KBM-7 (cell line): Measurements from ENCODE around the gene CCNJ.
"Not testable (repeated sequence)": the region's sequence is repeated elsewhere in the genome, so short reads cannot be mapped to it uniquely, and the experiment has no call there.

Experiments
- DNase-seq: peaks from one replicate; pipeline ENCODE4 v3.0.0-alpha.2; 2015
- in situ Hi-C: fragments of 300-500 bp; cut with MboI; formaldehyde crosslinking; loops from 2 replicates; pipeline ENCODE4 v1.14.3; 2020; ENCODE audit warnings: low sequenced_read_pairs, low pct_unique_long_range_greater_than_20kb, mixed read lengths

The CCNJ gene

DNA sequence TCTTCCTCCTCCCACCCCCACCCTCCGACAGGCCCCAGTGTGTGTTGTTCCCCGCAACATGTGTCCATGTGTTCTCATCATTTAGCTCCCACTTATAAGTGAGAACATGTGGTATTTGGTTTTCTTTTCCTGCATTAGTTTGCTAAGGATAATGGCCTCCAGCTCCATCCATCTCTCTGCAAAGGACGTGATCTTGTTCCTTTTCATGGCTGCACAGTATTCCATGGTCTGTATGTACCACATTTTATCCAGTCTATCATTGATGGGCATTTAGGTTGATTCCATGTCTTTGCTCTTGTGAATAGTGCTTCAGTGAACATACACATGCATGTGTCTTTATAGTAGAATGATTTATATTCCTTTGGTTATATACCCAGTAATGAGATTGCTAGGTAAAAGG is 4.5 kb downstream of the CCNJ start:
- DNase-seq, in situ Hi-C loops: not testable (repeated sequence)

DNA sequence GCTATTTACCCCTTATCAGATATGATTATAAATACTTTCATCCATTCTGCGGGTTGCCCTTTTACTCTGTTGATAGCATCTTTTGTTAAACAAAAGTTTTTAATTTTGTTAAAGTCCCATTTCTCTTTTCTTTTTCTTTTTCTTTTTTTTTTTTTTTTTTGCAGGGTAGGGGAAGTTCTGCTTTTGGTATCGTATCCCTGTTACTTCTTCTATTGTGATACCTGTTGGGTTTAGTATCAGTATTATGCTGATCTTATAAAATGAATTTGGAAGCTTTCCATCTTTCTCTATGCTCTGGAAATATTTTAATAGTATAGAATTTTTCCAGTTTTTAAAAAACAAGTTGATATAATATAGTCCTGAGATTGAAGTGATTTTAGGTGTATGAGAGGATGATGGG is 6.0 kb downstream of the CCNJ start:
- in situ Hi-C loops, result no loop called here
- no peak for DNase-seq

DNA sequence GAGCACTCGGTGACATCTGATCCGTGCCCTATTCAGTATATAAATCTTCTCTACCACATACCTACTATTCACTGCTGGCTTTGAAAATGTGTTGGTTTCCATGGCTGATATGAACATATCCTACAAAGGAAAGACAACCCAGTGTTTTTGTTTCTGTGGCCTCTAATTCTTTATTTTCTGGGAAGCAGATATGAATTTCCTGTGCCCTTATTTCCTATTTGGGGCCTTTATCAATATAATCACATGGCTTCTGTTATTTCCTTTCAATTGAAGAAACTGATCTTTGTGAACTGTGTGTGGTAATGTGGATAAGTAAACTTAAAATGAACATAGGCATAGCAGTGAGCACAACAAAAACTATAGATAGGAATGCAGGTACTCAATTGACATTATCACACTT is 10.6 kb downstream of the CCNJ start:
- no peak for DNase-seq
- in situ Hi-C loops, result no loop called here

DNA sequence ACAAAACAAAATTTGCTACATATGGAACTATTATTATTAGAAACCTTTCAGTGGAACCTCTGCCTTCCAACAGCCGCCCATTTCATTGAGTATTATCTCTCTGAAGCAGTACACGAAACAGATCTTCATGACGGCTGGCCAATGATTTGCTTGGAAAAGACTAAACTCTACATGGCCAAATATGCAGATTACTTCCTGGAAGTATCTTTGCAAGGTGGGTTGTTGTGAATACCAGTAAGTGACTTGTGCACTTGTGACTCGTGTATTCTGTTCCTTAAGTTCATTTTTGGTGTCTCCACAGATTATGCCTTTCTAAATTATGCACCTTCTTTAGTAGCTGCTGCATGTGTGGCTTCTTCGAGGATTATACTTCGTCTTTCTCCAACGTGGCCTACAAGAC is 13.4 kb downstream of the CCNJ start:
- in situ Hi-C loops, result no loop called here
- no peak for DNase-seq

DNA sequence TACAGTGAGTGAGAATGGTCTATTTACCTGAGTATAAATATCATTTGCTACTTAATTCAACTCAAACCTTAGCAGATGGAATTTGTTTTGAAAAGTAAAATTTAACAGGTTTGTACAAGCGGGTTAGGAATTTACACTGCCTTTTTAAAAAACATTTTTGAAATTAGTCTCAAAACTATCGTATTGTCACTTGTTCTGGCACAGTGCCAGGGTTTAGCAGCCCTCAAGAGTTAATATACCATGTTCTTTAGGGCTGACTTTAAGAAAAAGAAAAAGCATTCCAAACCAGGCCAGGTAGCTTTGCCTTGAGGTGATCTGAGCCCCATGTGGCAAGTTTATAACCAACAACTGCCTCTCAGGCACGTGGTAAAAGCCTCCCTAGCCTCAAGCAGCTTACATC is 17.8 kb downstream of the CCNJ start:
- in situ Hi-C loops, result no loop called here
- no peak for DNase-seq

DNA sequence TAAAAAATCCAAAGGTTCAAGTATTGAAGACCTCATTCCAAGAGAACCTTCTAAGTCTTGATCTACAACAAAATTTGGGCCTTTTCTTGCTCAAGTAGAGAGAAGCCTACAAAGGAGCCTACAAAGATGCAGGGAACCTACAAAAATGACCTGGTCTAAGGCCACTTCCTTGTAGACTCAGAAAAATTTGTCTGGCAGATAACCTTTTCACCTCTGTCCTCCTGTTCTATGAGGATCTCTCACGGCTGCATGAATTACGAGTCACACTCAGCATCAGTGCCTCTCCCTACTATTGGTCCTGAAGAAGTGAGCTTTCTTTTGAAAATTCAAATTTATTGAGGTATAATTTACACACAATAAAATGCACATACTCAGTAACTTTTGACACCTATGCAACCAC is 29.3 kb downstream of the CCNJ start:
- no peak for DNase-seq
- in situ Hi-C loops, result no loop called here

DNA sequence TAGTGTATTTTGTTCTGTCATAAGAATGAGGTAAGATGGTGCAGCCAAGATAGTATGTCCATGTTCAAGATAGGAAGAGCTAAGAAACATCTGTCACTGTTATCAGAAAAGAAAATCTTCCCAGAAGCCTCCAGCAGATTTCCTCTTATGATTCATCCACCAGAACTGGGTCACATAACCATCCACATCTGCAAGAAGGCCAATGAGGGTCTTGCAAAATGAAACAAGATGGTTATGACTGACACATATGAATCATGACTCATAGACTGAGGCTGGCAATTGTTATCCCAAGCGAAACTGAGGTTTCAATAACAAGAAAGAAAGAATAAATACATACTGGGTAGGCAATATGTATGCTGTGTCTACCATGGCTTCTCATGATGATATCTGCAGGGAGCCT is 30.3 kb downstream of the CCNJ start:
- DNase-seq, result peak; percentile 49
- in situ Hi-C loops, result no loop called here

DNA sequence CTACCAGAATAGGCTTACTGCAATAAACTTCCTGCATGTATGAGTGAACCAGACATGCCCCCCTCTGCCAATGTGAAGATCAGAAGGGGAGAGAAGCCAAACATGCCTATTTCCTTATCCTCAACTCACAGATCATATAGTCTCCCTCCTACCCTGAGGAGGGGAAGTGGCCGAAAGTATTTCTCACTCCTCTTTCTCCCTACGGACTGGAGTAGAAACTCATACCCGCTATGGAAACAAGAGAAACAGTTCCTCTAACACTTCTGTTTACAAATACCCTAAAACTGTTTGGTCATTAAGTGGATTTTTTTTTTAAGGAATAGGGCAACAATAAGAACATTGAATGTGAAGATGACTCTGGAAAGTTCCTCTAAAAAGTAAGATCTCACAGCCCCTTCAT is 31.4 kb downstream of the CCNJ start:
- no peak for DNase-seq
- in situ Hi-C loops, result no loop called here

DNA sequence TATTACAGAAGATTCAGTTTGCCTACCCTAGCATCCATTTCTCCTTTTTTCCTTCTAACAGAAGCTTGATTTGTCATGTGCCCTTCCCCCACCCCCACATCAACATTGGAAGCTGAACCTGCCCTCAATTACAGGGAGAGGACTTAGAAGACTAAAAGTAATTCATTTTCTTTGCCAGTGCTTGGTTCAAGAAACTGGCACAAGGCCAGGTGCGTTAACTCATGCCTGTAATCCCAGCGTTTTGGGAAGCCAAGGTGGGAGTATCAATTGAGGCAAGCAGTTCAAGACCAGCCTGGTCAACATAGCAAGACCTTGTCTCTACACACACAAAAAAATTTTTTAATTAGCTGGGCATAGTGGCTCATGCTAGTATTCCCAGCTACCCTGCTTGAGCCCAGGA is 32.6 kb downstream of the CCNJ start:
- in situ Hi-C loops, result no loop called here
- no peak for DNase-seq

DNA sequence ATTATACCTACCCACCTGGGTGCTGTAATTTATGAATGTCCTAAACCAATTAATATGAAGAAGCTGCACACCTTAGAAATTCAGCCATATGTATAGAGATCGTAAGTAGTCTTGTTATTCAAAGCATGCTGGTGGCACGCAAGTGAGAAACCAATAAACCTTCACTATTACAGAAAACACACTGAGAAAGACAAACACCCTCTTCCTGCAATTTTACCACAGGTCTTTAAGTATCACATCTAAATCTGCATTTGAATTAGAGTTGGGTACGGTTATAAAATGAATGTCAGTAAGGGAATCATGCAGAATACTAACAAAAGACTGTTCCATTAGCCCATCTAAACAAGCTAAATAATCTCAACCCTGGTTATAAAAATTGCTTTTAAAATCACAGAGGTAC is 33.8 kb downstream of the CCNJ start:
- DNase-seq, result no peak
- in situ Hi-C loops, result no loop called here

DNA sequence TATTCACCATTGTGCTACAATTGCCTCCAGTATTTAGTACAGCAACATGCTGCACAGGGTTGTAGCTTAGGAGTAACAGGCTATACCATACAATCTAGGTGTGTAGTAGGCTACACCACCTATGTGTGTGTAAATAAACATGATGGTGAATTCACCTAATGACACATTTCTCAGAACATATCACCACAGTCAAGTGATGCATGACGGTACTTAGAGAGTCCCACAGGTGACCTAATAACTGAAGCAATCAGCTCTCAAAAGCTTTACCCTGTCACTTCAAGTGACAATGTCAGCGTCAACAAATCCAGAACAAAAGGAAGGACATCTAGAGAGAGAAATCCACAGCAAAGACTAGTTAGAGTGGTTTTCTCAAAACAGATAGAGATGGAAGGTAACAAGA is 38.8 kb downstream of the CCNJ start:
- no peak for DNase-seq
- in situ Hi-C loops, result no loop called here

DNA sequence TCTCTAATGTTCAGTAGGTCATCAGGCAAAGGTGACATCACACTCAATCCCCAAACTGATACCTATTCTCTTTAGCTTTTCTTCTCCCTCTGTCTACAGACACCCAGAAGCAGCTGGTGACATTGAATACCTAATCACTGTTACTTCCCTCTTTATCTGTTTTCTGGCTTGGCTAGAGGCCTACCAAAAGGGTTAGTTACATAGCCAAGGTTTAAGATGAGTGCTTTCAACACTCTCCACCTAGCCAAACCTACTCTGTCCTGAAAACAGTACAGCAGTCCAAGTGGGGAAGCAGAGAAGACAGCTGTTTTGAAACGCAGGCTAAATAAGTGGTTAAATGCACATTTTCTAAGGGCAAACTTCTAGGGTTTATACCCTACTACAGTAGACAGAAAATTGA is 39.4 kb downstream of the CCNJ start:
- in situ Hi-C loops, result no loop called here

DNA sequence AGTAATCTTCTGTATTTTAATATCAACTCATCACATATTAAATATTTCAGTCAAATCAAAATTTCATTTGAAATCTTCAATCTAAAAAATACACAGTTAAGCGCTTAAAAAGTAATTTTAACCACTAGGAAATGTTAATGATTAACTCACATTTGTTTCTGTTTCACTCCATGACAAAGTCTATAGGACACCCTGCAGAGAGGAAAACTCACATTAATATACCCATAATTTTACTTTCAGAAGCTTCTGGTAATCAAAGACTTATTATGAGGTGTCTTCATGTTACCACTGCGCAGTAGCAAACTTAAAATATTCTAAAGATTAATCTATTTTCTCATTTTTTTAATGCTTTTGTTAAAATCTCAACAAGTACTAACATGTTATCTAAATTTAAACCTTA is 45.7 kb downstream of the CCNJ start:
- no peak for DNase-seq
- in situ Hi-C loops, result no loop called here

More for the DNA sequence above, 39.4 kb downstream of the CCNJ start:
- DNase-seq, result no peak

DNA sequence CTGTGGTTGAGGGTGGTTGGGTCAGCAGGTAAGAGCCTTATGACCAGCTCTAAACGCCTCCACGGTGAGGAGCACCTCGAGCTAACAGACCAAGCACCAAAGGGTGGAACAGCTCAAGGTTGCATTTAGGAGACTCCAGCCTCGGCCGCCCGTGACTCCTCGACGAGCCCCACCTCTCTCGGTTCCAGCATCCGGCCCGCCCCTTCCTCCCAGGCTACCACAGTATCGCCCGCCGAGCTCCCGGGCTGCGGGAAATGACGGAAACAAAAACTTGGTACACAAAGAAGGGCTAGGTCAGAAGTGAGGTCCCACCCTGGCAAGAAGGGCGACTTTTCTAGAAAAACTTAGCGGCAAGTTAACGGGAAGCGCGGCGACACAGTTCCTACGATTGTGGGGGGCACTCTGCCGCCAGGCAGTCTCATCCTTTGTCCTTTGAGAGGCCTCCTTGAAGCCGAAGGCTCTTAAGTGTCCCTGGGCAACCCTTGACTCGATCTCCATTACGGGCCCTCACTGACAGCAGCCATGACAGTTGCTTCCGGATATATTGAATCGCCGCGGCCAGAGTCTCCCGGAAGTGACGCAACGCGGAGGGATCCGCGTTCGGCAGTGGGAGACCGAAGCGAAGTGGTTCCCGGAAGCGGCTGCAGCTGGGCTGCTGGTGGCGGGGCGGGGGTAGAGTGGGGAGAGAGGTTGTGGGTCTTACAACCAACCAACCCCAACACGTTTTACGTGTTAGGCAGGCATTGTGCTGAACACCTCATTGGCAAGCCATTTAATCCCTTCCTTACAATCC is 46.5 kb downstream of the CCNJ start:
- DNase-seq, result no peak
- in situ Hi-C loops, result no loop called here

DNA sequence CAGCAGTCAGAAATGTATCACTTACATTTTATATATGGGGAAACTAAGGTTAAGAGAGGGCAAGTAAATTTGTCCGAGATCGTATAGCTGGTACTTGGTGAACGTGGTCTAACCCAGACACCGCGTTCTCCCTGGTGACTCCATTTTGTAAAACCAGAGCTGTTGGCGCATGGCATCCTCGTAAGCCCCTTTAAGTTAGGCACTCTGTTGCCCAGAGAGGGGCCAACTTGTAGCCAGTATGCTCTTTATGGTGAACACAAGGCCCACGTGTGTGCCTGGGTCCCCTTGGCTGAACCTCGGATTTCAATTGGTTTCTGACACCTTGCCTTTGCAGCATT is 47.0 kb downstream of the CCNJ start:
- DNase-seq, result no peak
- in situ Hi-C loops, result no loop called here

DNA sequence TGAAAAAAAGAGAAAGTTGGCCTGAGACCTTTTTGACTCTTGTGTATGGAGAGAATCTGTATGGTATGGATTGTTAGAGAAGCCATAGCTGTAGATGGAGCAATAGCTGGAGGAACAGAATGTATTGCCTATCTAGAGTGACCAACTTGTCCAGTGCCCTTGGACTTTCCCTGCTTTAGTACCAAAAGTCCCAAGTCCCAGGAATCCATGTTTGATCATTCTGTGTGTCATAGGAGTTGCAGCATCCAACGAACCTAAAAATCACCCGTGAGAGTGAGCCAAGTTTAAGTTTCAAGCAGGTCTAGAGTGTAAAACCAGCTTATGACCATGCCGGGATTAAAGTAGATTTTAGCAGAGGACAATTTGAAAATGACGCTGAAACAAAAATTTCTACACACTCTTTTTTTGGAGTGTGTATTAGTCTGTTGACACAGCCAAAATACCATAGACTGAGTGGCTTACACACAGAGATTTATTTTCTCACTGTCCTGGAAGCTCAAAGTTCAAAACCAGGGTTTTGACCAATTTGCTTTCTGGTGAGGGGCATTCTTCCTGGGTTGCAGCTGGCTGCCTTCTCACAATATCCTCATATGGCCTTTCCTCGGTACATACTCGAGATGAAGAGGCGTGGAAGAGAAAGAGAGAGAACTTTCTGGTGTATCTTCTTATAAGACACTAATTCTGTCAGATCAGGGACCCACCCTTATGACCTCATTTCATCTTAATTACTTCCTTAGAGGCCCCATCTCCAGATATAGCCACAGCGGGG is 49.8 kb downstream of the CCNJ start:
- in situ Hi-C loops, result no loop called here
- DNase-seq, result peak; percentile 11

DNA sequence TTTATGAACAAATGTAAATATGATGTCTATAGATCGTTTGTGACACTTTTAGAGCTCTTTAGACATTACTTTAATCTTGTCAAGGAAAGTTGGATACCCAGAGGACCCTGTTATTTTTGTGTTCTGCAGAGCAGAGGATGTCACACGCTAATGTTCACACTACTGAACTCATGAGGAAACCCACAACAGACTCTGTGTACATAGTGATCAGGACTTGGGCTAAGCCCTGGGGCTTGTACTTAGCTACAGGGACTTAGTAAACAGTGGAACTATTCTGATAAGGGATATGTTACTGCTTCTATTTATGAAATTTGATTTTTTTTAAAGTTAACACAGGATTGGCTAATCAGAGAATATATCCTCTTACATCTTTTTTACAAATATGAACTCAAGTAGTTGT is 50.6 kb downstream of the CCNJ start:
- in situ Hi-C loops, result no loop called here
- no peak for DNase-seq

DNA sequence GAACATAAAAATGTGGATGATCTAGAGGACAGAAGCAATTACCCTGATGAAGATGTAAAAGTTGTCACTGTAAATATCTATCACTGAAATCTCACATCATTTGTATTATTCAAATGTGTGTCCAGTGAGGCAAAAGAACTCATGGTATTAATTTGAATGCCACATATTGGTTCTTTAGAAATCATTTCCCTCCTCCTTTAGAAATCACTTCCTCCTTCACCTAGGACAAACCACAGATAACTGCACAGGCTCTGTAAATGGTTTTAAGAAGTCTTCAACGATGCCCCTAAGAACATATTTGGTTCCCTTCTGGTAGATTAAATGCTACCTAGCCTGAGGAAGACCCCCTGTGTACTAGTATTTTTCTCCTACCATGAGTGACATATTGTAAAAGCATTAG is 53.6 kb downstream of the CCNJ start:
- peak; percentile 12 for DNase-seq
- in situ Hi-C loops, result no loop called here

DNA sequence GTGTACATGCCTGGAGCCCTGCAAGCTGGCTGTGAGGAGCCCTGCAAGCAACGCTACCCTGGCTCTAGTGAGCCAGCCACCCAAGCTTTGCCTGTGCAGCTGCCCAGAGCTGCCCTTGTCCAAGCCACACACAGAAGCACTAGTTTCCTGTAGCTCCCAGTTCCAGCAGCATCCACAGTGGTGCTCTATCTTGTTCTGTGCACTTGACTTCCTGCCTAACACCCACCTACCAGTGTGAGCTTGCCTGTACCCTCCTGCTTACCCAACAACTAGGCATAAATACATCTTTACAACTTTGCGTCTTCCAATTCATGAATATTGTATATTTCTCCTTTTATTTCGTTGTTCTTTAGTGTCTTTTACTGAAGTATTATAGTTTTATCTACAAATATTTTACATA is 54.5 kb downstream of the CCNJ start:
- DNase-seq, result no peak
- in situ Hi-C loops, result no loop called here

DNA sequence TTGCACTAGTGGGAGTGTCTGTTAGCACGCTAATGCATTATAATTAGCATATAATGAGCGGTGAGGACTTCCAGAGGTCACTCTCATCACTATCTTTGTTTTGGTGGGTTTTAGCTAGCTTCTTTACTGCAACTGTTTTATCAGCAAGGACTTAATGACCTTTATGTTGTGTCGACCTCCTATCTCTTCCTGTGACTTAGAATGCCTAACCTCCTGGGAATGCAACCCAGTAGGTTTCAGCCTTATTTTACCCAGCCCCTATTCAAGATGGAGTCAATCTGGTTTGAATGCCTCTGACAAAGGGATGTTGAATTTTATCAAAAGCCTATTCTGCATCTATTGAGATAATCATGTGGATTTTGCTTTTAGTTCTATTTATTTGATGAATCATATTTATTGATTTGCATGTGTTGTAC is 64.2 kb downstream of the CCNJ start:
- DNase-seq, result no peak

More for the DNA sequence above, 64.2 kb downstream of the CCNJ start:
- in situ Hi-C loops, result no loop called here
